Keratinocyte (primary cell): ENCODE results near the gene ATP5MC2. TPM values are rescaled to one million over a fixed set of nuclear protein-coding genes. Genes with fewer than 3 reads are reported as not detected.

Experiments
- DNase-seq: peaks from one replicate; pipeline ENCODE4 v3.0.0-alpha.2; 2011; ENCODE audit warnings: low read depth, missing footprints, low spot score
- FAIRE-seq: peaks from 2 replicates; lab custom pipeline; 2011; peaks lifted over from hg19 to GRCh38; lab: Jason Lieb, UNC
- H2AFZ ChIP-seq: 2 replicates; pipeline ENCODE4 v1.6.0; 2012; ENCODE audit warnings: low read length, control low read depth, inconsistent platforms; ENCODE audit not compliant: control insufficient read depth
- H3K27ac ChIP-seq: 2 replicates; pipeline ENCODE4 v1.5.1; 2011; ENCODE audit warnings: low read length; ENCODE audit not compliant: control insufficient read depth, insufficient read depth
- H3K27me3 ChIP-seq: 3 replicates; pipeline ENCODE4 v1.6.0; 2011; ENCODE audit warnings: low read length; ENCODE audit not compliant: control insufficient read depth, insufficient read depth; ENCODE audit errors: extremely low read depth
- H3K36me3 ChIP-seq, 2 experiments: 2 replicates in 1 of 2; 3 replicates in 1 of 2; pipeline ENCODE4 v1.5.1; 2011; ENCODE audit warnings: low read length in 2 of 2, mild to moderate bottlenecking in 1 of 2; ENCODE audit not compliant: control insufficient read depth in 2 of 2, insufficient read depth in 2 of 2; ENCODE audit errors: extremely low read depth in 1 of 2
- H3K4me1 ChIP-seq: 3 replicates; pipeline ENCODE4 v1.5.1; 2011; ENCODE audit warnings: low read length; ENCODE audit not compliant: control insufficient read depth, insufficient read depth; ENCODE audit errors: extremely low read depth
- H3K4me2 ChIP-seq: 3 replicates; pipeline ENCODE4 v1.6.0; 2011; ENCODE audit warnings: low read depth, low read length; ENCODE audit not compliant: control insufficient read depth, insufficient read depth; ENCODE audit errors: extremely low read depth
- H3K4me3 ChIP-seq, 3 experiments: fragments of 200-600 bp in 1 of 3; sonication (generic) in 1 of 3; 2 replicates in 2 of 3; 3 replicates in 1 of 3; pipeline ENCODE4 v1.5.1; 2011 to 2016; ENCODE audit warnings: low read length in 3 of 3, mild to moderate bottlenecking in 3 of 3, control low read depth in 2 of 3, inconsistent platforms in 1 of 3, low read depth in 1 of 3, mixed read lengths in 1 of 3, mixed run types in 1 of 3, moderate library complexity in 1 of 3; ENCODE audit not compliant: control insufficient read depth in 2 of 3, insufficient read depth in 2 of 3; ENCODE audit errors: extremely low read depth in 1 of 3
- H3K79me2 ChIP-seq: 2 replicates; pipeline ENCODE4 v1.6.0; 2012; ENCODE audit warnings: low read length; ENCODE audit not compliant: control insufficient read depth, insufficient read depth
- H3K9ac ChIP-seq: 3 replicates; pipeline ENCODE4 v1.6.0; 2011; ENCODE audit warnings: low read length; ENCODE audit not compliant: control insufficient read depth, insufficient read depth; ENCODE audit errors: extremely low read depth
- H3K9me1 ChIP-seq: 3 replicates; pipeline ENCODE4 v1.6.0; 2011; ENCODE audit warnings: low read length; ENCODE audit not compliant: control insufficient read depth, insufficient read depth; ENCODE audit errors: extremely low read depth
- H3K9me3 ChIP-seq: 2 replicates; pipeline ENCODE4 v1.5.1; 2012; ENCODE audit warnings: low read depth, low read length; ENCODE audit not compliant: control insufficient read depth
- H4K20me1 ChIP-seq: 3 replicates; pipeline ENCODE4 v1.6.0; 2011; ENCODE audit warnings: low read length; ENCODE audit not compliant: control insufficient read depth, insufficient read depth; ENCODE audit errors: extremely low read depth
- EZH2 ChIP-seq: IDR thresholded peaks from one replicate; pipeline ENCODE4 v1.6.1; 2012; ENCODE audit warnings: inconsistent platforms, mild to moderate bottlenecking, low read length, moderate library complexity
- dilution Hi-C: fragments of 300-500 bp; cut with MboI; formaldehyde crosslinking; loops from one replicate; pipeline ENCODE4 v1.7.0; 2020; ENCODE audit warnings: low sequenced_read_pairs; ENCODE audit not compliant: extremely low pct_ligation_motif_present
- polyA plus RNA-seq, 5 experiments: library from polyadenylated mRNA; depleted of rRNA in 3 of 5; stranded (reverse) in 3 of 5; stranded (forward) in 1 of 5; unstranded in 1 of 5; fragments of >200 nt; gene quantifications; 1 replicate in 1 of 5; 2 replicates in 3 of 5; 3 replicates in 1 of 5; pipeline versions ENCODE4 v1.2.1 to v1.2.3, GENCODE V29; 2011 to 2012; ENCODE audit warnings: missing spikeins in 2 of 5, low read depth in 1 of 5, low replicate concordance in 1 of 5
- TF ChIP-seq, protein P1 (sequence below), 3 experiments: IDR thresholded peaks in 1 of 3; conservative IDR thresholded peaks in 1 of 3; optimal IDR thresholded peaks in 1 of 3; 2 replicates in 2 of 3; 3 replicates in 1 of 3; pipeline versions ENCODE3 to v1.5.1; 2011; ENCODE audit warnings: low read length in 3 of 3, mild to moderate bottlenecking in 3 of 3, moderate library complexity in 2 of 3, control low read depth in 1 of 3, inconsistent platforms in 1 of 3; ENCODE audit not compliant: insufficient read depth in 2 of 3; ENCODE audit errors: extremely low read depth in 1 of 3

Gene ATP5MC2
- polyA plus RNA-seq, 1 donor (not counting 4 experiments of a cell fraction or from before 2014, with no cell fraction given), result 138 TPM

DNA sequence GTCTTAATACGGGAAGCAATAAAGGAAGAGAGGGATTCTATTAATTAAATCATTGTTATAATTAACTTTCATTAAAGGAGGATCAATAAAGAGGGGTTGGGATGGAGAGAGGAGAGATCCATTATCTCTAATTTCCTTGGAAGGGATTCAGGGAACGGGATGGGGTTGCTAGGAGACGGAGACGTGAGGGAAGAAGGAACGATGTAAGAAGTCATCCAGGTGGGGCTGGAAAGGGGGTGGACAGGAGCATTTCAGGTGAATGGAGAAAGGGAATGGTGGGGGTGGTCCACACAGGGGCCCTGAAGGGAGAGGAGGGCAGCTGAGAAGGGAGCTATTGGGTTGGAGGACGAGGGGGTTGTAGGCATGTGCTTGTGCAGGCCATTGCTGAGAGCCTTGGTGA, 34.2 kb upstream of the ATP5MC2 start:
- DNase-seq (no peak), FAIRE-seq (no peak)

DNA sequence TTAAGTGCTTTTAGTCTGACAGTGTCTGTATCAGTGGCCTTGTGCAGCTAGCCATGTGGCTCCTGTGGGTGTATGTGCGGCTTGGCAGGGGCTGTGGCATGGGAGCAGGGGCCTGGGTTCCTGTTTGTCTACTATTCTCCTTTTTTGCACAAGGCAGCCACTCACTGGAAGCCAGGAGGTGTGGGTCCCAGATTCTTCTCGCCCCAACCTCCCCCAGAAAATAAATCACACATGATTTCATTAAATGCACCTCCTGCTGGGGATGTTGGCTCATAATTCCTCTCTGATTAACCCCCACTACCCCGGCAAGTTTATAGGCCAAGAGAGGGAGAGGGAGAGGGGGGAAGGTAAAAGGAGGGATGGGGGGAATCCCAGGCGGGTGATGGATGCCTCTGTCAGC, 33.8 kb upstream of the ATP5MC2 start:
- H3K27ac ChIP-seq, result no peak overlapping the region
- H3K9me3 ChIP-seq, result no peaks in the 10 kb centered on the region
- H4K20me1 ChIP-seq, result no peaks in the 10 kb centered on the region
- peaks cover 22% of the 10 kb centered on the region for H3K27me3 ChIP-seq
- H3K4me3 ChIP-seq, result no peak overlapping the region
- DNase-seq (no peak), FAIRE-seq (no peak)
- peaks cover 0 to 16% of the 10 kb centered on the region in 2 experiments for H3K36me3 ChIP-seq
- no peaks in the 10 kb centered on the region for H3K79me2 ChIP-seq
- H3K4me2 ChIP-seq, result no peak overlapping the region
- H3K9me1 ChIP-seq, result no peaks in the 10 kb centered on the region
- H2AFZ ChIP-seq, result no peak overlapping the region
- dilution Hi-C loops, result no loop called here
- TF ChIP-seq, protein P1, sequence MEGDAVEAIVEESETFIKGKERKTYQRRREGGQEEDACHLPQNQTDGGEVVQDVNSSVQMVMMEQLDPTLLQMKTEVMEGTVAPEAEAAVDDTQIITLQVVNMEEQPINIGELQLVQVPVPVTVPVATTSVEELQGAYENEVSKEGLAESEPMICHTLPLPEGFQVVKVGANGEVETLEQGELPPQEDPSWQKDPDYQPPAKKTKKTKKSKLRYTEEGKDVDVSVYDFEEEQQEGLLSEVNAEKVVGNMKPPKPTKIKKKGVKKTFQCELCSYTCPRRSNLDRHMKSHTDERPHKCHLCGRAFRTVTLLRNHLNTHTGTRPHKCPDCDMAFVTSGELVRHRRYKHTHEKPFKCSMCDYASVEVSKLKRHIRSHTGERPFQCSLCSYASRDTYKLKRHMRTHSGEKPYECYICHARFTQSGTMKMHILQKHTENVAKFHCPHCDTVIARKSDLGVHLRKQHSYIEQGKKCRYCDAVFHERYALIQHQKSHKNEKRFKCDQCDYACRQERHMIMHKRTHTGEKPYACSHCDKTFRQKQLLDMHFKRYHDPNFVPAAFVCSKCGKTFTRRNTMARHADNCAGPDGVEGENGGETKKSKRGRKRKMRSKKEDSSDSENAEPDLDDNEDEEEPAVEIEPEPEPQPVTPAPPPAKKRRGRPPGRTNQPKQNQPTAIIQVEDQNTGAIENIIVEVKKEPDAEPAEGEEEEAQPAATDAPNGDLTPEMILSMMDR (optimal IDR thresholded peaks at IDR 0.05 in 1 of 3, IDR thresholded peaks at IDR 0.05 in 1 of 3, conservative IDR thresholded peaks at IDR 0.05 in 1 of 3; ENCODE audit: extremely low read depth in 1 of 3, insufficient read depth in 2 of 3, low read length in 3 of 3), result no peak
- TF ChIP-seq EZH2, result no peak
- no peak overlapping the region for H3K9ac ChIP-seq
- H3K4me1 ChIP-seq, result no peaks in the 10 kb centered on the region

More for the DNA sequence above, 34.2 kb upstream of the ATP5MC2 start:
- TF ChIP-seq, protein P1 (optimal IDR thresholded peaks at IDR 0.05 in 1 of 3, IDR thresholded peaks at IDR 0.05 in 1 of 3, conservative IDR thresholded peaks at IDR 0.05 in 1 of 3; ENCODE audit: extremely low read depth in 1 of 3, insufficient read depth in 2 of 3, low read length in 3 of 3), result no peak
- no peak for TF ChIP-seq EZH2
- Histone ChIP-seq H3K4me3 (no peak overlapping the region), H3K27ac (no peak overlapping the region), H3K4me1 (no peaks in the 10 kb centered on the region), H3K9ac (no peak overlapping the region), H4K20me1 (no peaks in the 10 kb centered on the region), H2AFZ (no peak overlapping the region), H3K9me3 (no peaks in the 10 kb centered on the region), H3K36me3 (peaks cover 1 to 16% of the 10 kb centered on the region in 2 experiments), H3K27me3 (peaks cover 20% of the 10 kb centered on the region), H3K4me2 (no peak overlapping the region), H3K79me2 (no peaks in the 10 kb centered on the region), H3K9me1 (no peaks in the 10 kb centered on the region)
- dilution Hi-C loops, result no loop called here
